IMR-90 (cell line): ENCODE measurements around the gene CAPN3. TPM values are rescaled to one million over a fixed set of nuclear protein-coding genes. Genes with fewer than 3 reads are reported as not detected.

Experiments
- ATAC-seq: fragments of 200-7000 bp; cut with Tn5 transposase; 2 replicates; pipeline ENCODE4 v1.9.1; 2020; ENCODE audit warnings: low read depth, mild to moderate bottlenecking, moderate library complexity
- BruUV-seq: library from RNA; stranded (reverse); fragments of 400-500 nt; replicated peaks from 2 replicates; lab custom pipeline; 2021; lab: Mats Ljungman, UMichigan
- CTCF ChIA-PET: fragments of 300-600 bp; formaldehyde crosslinking; extraction: SDS; loops from one replicate; lab custom pipeline; 2021; ENCODE audit warnings: antibody characterized with exemption; lab: Yijun Ruan, JAX
- POLR2A ChIA-PET: fragments of 300-600 bp; sonication (Branson Sonifier 250); formaldehyde crosslinking; loops from one replicate; lab custom pipeline; 2022; ENCODE audit warnings: antibody characterized with exemption; ENCODE audit not compliant: unreplicated experiment; lab: Charles Lee
- DNase-seq: peaks from one replicate; pipeline ENCODE4 v3.0.0; 2013
- H2AFZ ChIP-seq: replicated peaks from 2 replicates; pipeline ENCODE3; 2013; ENCODE audit warnings: low read length, mild to moderate bottlenecking; ENCODE audit not compliant: poor library complexity
- H2AK5ac ChIP-seq: 2 replicates; pipeline ENCODE4 v1.6.1; 2013; ENCODE audit warnings: low read depth, low read length, inconsistent platforms
- H2AK9ac ChIP-seq: replicated peaks from 2 replicates; pipeline ENCODE3; 2013; ENCODE audit warnings: mild to moderate bottlenecking, low read depth, low read length, moderate library complexity; ENCODE audit not compliant: poor library complexity
- H2BK120ac ChIP-seq: 2 replicates; pipeline ENCODE4 v1.6.1; 2013; ENCODE audit warnings: low read depth, low read length, inconsistent platforms
- H2BK15ac ChIP-seq: 3 replicates; pipeline ENCODE4 v1.6.1; 2013; ENCODE audit warnings: low read depth, low read length, inconsistent platforms
- H2BK20ac ChIP-seq: 2 replicates; pipeline ENCODE4 v1.6.1; 2013; ENCODE audit warnings: low read depth, mild to moderate bottlenecking, inconsistent platforms, low read length, moderate library complexity
- H2BK5ac ChIP-seq: 2 replicates; pipeline ENCODE4 v1.6.1; 2013; ENCODE audit warnings: mild to moderate bottlenecking, low read depth, low read length, inconsistent platforms; ENCODE audit not compliant: poor library complexity, severe bottlenecking
- H3K14ac ChIP-seq: replicated peaks from 2 replicates; pipeline ENCODE4 v1.6.1; 2013; ENCODE audit warnings: low read depth, low read length, inconsistent platforms
- H3K18ac ChIP-seq: 2 replicates; pipeline ENCODE4 v1.6.1; 2013; ENCODE audit warnings: low read depth, low read length, control low read depth
- H3K23ac ChIP-seq: 2 replicates; pipeline ENCODE4 v1.6.1; 2013; ENCODE audit warnings: low read depth, low read length, inconsistent platforms
- H3K27ac ChIP-seq: 2 replicates; pipeline ENCODE4 v1.5.1; 2013; ENCODE audit warnings: mild to moderate bottlenecking, control low read depth, low read length; ENCODE audit not compliant: insufficient read depth
- H3K27me3 ChIP-seq: 2 replicates; pipeline ENCODE4 v1.6.1; 2013; ENCODE audit warnings: low read length; ENCODE audit not compliant: control insufficient read depth, insufficient read depth
- H3K36me3 ChIP-seq: 2 replicates; pipeline ENCODE4 v1.6.1; 2013; ENCODE audit warnings: low read length, mixed read lengths; ENCODE audit not compliant: control insufficient read depth, insufficient read depth
- H3K4ac ChIP-seq: 2 replicates; pipeline ENCODE4 v1.6.1; 2013; ENCODE audit warnings: low read depth, low read length, inconsistent platforms
- H3K4me1 ChIP-seq: 2 replicates; pipeline ENCODE4 v1.6.1; 2013; ENCODE audit warnings: low read length, mixed read lengths; ENCODE audit not compliant: control insufficient read depth, insufficient read depth
- H3K4me2 ChIP-seq: 2 replicates; pipeline ENCODE4 v1.6.1; 2013; ENCODE audit warnings: low read depth, mild to moderate bottlenecking, control low read depth, low read length, moderate library complexity
- H3K4me3 ChIP-seq: 2 replicates; pipeline ENCODE4 v1.5.1; 2013; ENCODE audit warnings: low read depth, mild to moderate bottlenecking, control low read depth, low read length, moderate library complexity; ENCODE audit not compliant: insufficient read depth
- H3K56ac ChIP-seq: 2 replicates; pipeline ENCODE4 v1.6.1; 2013; ENCODE audit warnings: low read length, inconsistent platforms; ENCODE audit not compliant: insufficient read depth; ENCODE audit errors: extremely low read depth
- H3K79me1 ChIP-seq, 2 experiments: 2 replicates each; pipeline ENCODE4 v1.6.1; 2013; ENCODE audit warnings: low read length in 2 of 2, inconsistent platforms in 1 of 2, low read depth in 1 of 2
- H3K9ac ChIP-seq: 2 replicates; pipeline ENCODE4 v1.6.1; 2013; ENCODE audit warnings: low read depth, low read length, control low read depth
- H3K9me1 ChIP-seq: 2 replicates; pipeline ENCODE4 v1.6.1; 2013; ENCODE audit warnings: low read length, inconsistent platforms; ENCODE audit not compliant: insufficient read depth
- H3K9me3 ChIP-seq: 2 replicates; pipeline ENCODE4 v1.6.1; 2013; ENCODE audit warnings: low read length; ENCODE audit not compliant: control insufficient read depth, insufficient read depth
- H4K20me1 ChIP-seq: 2 replicates; pipeline ENCODE4 v1.6.1; 2013; ENCODE audit warnings: low read length, inconsistent platforms; ENCODE audit not compliant: insufficient read depth
- H4K5ac ChIP-seq: 2 replicates; pipeline ENCODE4 v1.6.1; 2013; ENCODE audit warnings: mild to moderate bottlenecking, low read depth, low read length, control low read depth
- H4K8ac ChIP-seq, 2 experiments: 2 replicates each; pipeline ENCODE4 v1.6.1; 2013; ENCODE audit warnings: low read depth in 2 of 2, low read length in 2 of 2, control low read depth in 1 of 2, inconsistent platforms in 1 of 2
- H4K91ac ChIP-seq: 2 replicates; pipeline ENCODE4 v1.6.1; 2013; ENCODE audit warnings: low read depth, low read length, inconsistent platforms; ENCODE audit not compliant: insufficient read depth
- BHLHE40 ChIP-seq: fragments of 150-350 bp; IDR thresholded peaks from 2 replicates; pipeline ENCODE4 v1.6.1; 2016; ENCODE audit warnings: mild to moderate bottlenecking, low read depth, low read length
- CEBPB ChIP-seq: IDR thresholded peaks from 2 replicates; pipeline ENCODE4 v1.6.1; 2012; ENCODE audit warnings: low read depth, low read length, improper control_type of control experiment
- CHD1 ChIP-seq: IDR thresholded peaks from 2 replicates; pipeline ENCODE4 v1.6.1; 2012; ENCODE audit warnings: low read depth, low read length, improper control_type of control experiment
- FOS ChIP-seq: fragments of 150-350 bp; IDR thresholded peaks from 2 replicates; pipeline ENCODE4 v1.6.1; 2016; ENCODE audit warnings: low read depth, low read length
- MAFK ChIP-seq: IDR thresholded peaks from 2 replicates; pipeline ENCODE4 v1.6.1; 2012; ENCODE audit warnings: low read depth, low read length, improper control_type of control experiment
- MAZ ChIP-seq: IDR thresholded peaks from 2 replicates; pipeline ENCODE4 v1.6.1; 2012; ENCODE audit warnings: low read depth, mild to moderate bottlenecking, low read length, improper control_type of control experiment, moderate library complexity, borderline replicate concordance
- MXI1 ChIP-seq: IDR thresholded peaks from 2 replicates; pipeline ENCODE4 v1.6.1; 2012; ENCODE audit warnings: low read depth, mild to moderate bottlenecking, low read length, moderate library complexity, borderline replicate concordance
- NFE2L2 ChIP-seq: fragments of 150-350 bp; IDR thresholded peaks from 2 replicates; pipeline ENCODE4 v1.6.1; 2016; ENCODE audit warnings: low read depth, mild to moderate bottlenecking, low read length
- POLR2A ChIP-seq: IDR thresholded peaks from 2 replicates; pipeline ENCODE4 v1.6.1; 2012; ENCODE audit warnings: mild to moderate bottlenecking, low read depth, low read length
- RAD21 ChIP-seq: IDR thresholded peaks from 2 replicates; pipeline ENCODE4 v1.6.1; 2012; ENCODE audit warnings: low read length, improper control_type of control experiment
- RCOR1 ChIP-seq: IDR thresholded peaks from 2 replicates; pipeline ENCODE4 v1.6.1; 2012; ENCODE audit warnings: mild to moderate bottlenecking, low read length, improper control_type of control experiment; ENCODE audit not compliant: insufficient replicate concordance
- RFX5 ChIP-seq: IDR thresholded peaks from 2 replicates; pipeline ENCODE4 v1.8.0; 2012; ENCODE audit warnings: low read depth, mild to moderate bottlenecking, low read length, moderate library complexity
- SMC3 ChIP-seq: fragments of 150-350 bp; IDR thresholded peaks from 2 replicates; pipeline ENCODE4 v1.6.1; 2016; ENCODE audit warnings: low read depth, mild to moderate bottlenecking, antibody characterized with exemption, low read length, moderate library complexity
- WGBS, 2 experiments: methylation state at CpG; one replicate each; pipeline versions ENCODE4 v1.1.5 to v1.1.7; 2013; ENCODE audit warnings: missing lambda C conversion rate in 2 of 2; ENCODE audit not compliant: insufficient read length in 1 of 2; ENCODE audit errors: extremely low coverage in 2 of 2; 5-methylcytosine and 5-hydroxymethylcytosine counted together
- dilution Hi-C: fragments of 300-500 bp; cut with HindIII; formaldehyde crosslinking; loops from one replicate; pipeline ENCODE4 v1.14.3; 2018; ENCODE audit warnings: low sequenced_read_pairs; ENCODE audit not compliant: unreplicated experiment
- in situ Hi-C: fragments of 300-500 bp; cut with MboI; formaldehyde crosslinking; loops from 3 replicates; pipeline ENCODE4 v1.14.3; 2019; ENCODE audit warnings: low sequenced_read_pairs, inconsistent platforms, mixed read lengths
- intact Hi-C: fragments of 100-400 bp; cut with micrococcal nuclease; formaldehyde crosslinking; loops from 2 replicates; pipeline ENCODE4 v1.10.0; 2022
- polyA plus RNA-seq, 3 experiments: library from polyadenylated mRNA; depleted of rRNA; stranded (reverse); fragments of >200 nt; gene quantifications; 2 replicates each; pipeline ENCODE4 v1.2.3, GENCODE V29; 2012; ENCODE audit warnings: low replicate concordance in 1 of 3
- total RNA-seq: library from RNA; depleted of rRNA; stranded (reverse); fragments of >200 nt; gene quantifications from 2 replicates; pipeline ENCODE4 v1.2.3, GENCODE V29; 2012
- TF ChIP-seq, protein P1 (sequence below): conservative IDR thresholded peaks from 2 replicates; pipeline ENCODE4 v1.5.1; 2012; ENCODE audit warnings: mild to moderate bottlenecking, low read depth, low read length, improper control_type of control experiment
- TF ChIP-seq, protein P2 (sequence below): fragments of 150-350 bp; IDR thresholded peaks from 2 replicates; pipeline ENCODE4 v1.6.1; 2017; ENCODE audit warnings: mild to moderate bottlenecking, antibody characterized with exemption, low read length, low read depth
- TF ChIP-seq, protein P3 (sequence below): fragments of 150-350 bp; IDR thresholded peaks from 2 replicates; pipeline ENCODE4 v1.6.1; 2016; ENCODE audit warnings: low read depth, mild to moderate bottlenecking, low read length, moderate library complexity, borderline replicate concordance

Gene CAPN3
- total and polyA plus RNA-seq, 2 of the 4 experiments (the other 2 are of a cell fraction) = 1.1 to 1.4 TPM

DNA sequence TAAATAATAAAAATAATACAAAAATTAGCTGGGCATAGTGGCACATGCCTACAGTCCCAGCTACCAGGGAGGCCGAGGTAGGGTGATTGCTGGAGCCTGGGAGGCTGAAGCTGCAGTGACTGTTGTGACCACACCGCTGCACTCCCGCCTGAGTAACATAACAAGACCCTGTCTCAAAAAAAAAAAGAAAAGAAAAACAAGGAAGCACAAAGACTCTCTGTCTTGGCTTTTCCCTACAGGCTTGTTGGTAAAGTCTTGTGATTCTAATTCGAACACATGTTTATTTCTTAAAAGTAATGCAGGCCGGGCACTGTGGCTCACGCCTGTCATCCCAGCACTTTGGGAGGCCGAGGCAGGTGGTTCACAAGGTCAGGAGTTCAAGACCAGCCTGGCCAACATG lies 60.1 kb downstream of the CAPN3 start:
- Histone ChIP-seq H3K14ac (no peak overlapping the region), H4K8ac (no peak overlapping the region), H2AFZ (no peak overlapping the region), H3K9me3 (no peaks in the 10 kb centered on the region), H3K36me3 (peaks cover 44% of the 10 kb centered on the region), H3K9me1 (peaks cover 3% of the 10 kb centered on the region; the same call in 1 of the 2 replicates), H3K9ac (no peak overlapping the region), H3K27ac (no peak overlapping the region), H4K91ac (no peak overlapping the region), H2BK120ac (no peak overlapping the region), H3K27me3 (no peaks in the 10 kb centered on the region), H2BK5ac (no peak overlapping the region), H3K4me1 (no peaks in the 10 kb centered on the region), H3K23ac (no peak overlapping the region), H4K20me1 (no peaks in the 10 kb centered on the region), H4K5ac (no peak overlapping the region), H2AK5ac (no peak overlapping the region), H3K4me3 (no peak overlapping the region), H3K18ac (no peak overlapping the region), H3K4me2 (no peak overlapping the region), H2BK15ac (no peak overlapping the region), H3K79me1 (no peaks in the 10 kb centered on the region), H2BK20ac (no peak overlapping the region), H2AK9ac (no peak overlapping the region), H3K4ac (no peak overlapping the region), H3K56ac (no peak overlapping the region)
- no peak for ATAC-seq
- intact Hi-C loops (no loop called here), dilution Hi-C loops (no loop called here), in situ Hi-C loops (no loop called here)
- 87% methylated on average over 3 of the region's 7 CpGs; no CpG with 5 or more reads in 1 of the 2 experiments for WGBS, 2 experiments
- POLR2A ChIA-PET = no interaction called here
- CTCF ChIA-PET = no interaction called here
- BruUV-seq = no TSS peak
- TF ChIP-seq MAZ (no peak), SMC3 (no peak), FOS (no peak), NFE2L2 (no peak), RAD21 (no peak), POLR2A (no peak), CEBPB (no peak), MXI1 (no peak), BHLHE40 (no peak), RCOR1 (no peak), CHD1 (no peak), RFX5 (no peak), MAFK (no peak)
- TF ChIP-seq, protein P1, sequence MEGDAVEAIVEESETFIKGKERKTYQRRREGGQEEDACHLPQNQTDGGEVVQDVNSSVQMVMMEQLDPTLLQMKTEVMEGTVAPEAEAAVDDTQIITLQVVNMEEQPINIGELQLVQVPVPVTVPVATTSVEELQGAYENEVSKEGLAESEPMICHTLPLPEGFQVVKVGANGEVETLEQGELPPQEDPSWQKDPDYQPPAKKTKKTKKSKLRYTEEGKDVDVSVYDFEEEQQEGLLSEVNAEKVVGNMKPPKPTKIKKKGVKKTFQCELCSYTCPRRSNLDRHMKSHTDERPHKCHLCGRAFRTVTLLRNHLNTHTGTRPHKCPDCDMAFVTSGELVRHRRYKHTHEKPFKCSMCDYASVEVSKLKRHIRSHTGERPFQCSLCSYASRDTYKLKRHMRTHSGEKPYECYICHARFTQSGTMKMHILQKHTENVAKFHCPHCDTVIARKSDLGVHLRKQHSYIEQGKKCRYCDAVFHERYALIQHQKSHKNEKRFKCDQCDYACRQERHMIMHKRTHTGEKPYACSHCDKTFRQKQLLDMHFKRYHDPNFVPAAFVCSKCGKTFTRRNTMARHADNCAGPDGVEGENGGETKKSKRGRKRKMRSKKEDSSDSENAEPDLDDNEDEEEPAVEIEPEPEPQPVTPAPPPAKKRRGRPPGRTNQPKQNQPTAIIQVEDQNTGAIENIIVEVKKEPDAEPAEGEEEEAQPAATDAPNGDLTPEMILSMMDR = no peak
- TF ChIP-seq, protein P2, sequence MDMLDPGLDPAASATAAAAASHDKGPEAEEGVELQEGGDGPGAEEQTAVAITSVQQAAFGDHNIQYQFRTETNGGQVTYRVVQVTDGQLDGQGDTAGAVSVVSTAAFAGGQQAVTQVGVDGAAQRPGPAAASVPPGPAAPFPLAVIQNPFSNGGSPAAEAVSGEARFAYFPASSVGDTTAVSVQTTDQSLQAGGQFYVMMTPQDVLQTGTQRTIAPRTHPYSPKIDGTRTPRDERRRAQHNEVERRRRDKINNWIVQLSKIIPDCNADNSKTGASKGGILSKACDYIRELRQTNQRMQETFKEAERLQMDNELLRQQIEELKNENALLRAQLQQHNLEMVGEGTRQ = no peak
- TF ChIP-seq, protein P3, sequence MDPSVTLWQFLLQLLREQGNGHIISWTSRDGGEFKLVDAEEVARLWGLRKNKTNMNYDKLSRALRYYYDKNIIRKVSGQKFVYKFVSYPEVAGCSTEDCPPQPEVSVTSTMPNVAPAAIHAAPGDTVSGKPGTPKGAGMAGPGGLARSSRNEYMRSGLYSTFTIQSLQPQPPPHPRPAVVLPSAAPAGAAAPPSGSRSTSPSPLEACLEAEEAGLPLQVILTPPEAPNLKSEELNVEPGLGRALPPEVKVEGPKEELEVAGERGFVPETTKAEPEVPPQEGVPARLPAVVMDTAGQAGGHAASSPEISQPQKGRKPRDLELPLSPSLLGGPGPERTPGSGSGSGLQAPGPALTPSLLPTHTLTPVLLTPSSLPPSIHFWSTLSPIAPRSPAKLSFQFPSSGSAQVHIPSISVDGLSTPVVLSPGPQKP = no peak
- DNase-seq = no peak
